IMR-90 (cell line): ENCODE measurements around the gene ARID4B. TPM values are rescaled to one million over a fixed set of nuclear protein-coding genes. Genes with fewer than 3 reads are reported as not detected.

Experiments used
- ATAC-seq: fragments of 200-7000 bp; cut with Tn5 transposase; 2 replicates; pipeline ENCODE4 v1.9.1; 2020; ENCODE audit warnings: low read depth, mild to moderate bottlenecking, moderate library complexity
- BruUV-seq: library from RNA; stranded (reverse); fragments of 400-500 nt; replicated peaks from 2 replicates; lab custom pipeline; 2021; lab: Mats Ljungman, UMichigan
- CTCF ChIA-PET: fragments of 300-600 bp; formaldehyde crosslinking; extraction: SDS; loops from one replicate; lab custom pipeline; 2021; ENCODE audit warnings: antibody characterized with exemption; lab: Yijun Ruan, JAX
- POLR2A ChIA-PET: fragments of 300-600 bp; sonication (Branson Sonifier 250); formaldehyde crosslinking; loops from one replicate; lab custom pipeline; 2022; ENCODE audit warnings: antibody characterized with exemption; ENCODE audit not compliant: unreplicated experiment; lab: Charles Lee
- DNase-seq: peaks from one replicate; pipeline ENCODE4 v3.0.0; 2013
- H2AFZ ChIP-seq: replicated peaks from 2 replicates; pipeline ENCODE3; 2013; ENCODE audit warnings: low read length, mild to moderate bottlenecking; ENCODE audit not compliant: poor library complexity
- H2AK5ac ChIP-seq: 2 replicates; pipeline ENCODE4 v1.6.1; 2013; ENCODE audit warnings: low read depth, low read length, inconsistent platforms
- H2AK9ac ChIP-seq: replicated peaks from 2 replicates; pipeline ENCODE3; 2013; ENCODE audit warnings: mild to moderate bottlenecking, low read depth, low read length, moderate library complexity; ENCODE audit not compliant: poor library complexity
- H2BK120ac ChIP-seq: 2 replicates; pipeline ENCODE4 v1.6.1; 2013; ENCODE audit warnings: low read depth, low read length, inconsistent platforms
- H2BK15ac ChIP-seq: 3 replicates; pipeline ENCODE4 v1.6.1; 2013; ENCODE audit warnings: low read depth, low read length, inconsistent platforms
- H2BK20ac ChIP-seq: 2 replicates; pipeline ENCODE4 v1.6.1; 2013; ENCODE audit warnings: low read depth, mild to moderate bottlenecking, inconsistent platforms, low read length, moderate library complexity
- H2BK5ac ChIP-seq: 2 replicates; pipeline ENCODE4 v1.6.1; 2013; ENCODE audit warnings: mild to moderate bottlenecking, low read depth, low read length, inconsistent platforms; ENCODE audit not compliant: poor library complexity, severe bottlenecking
- H3K14ac ChIP-seq: replicated peaks from 2 replicates; pipeline ENCODE4 v1.6.1; 2013; ENCODE audit warnings: low read depth, low read length, inconsistent platforms
- H3K18ac ChIP-seq: 2 replicates; pipeline ENCODE4 v1.6.1; 2013; ENCODE audit warnings: low read depth, low read length, control low read depth
- H3K23ac ChIP-seq: 2 replicates; pipeline ENCODE4 v1.6.1; 2013; ENCODE audit warnings: low read depth, low read length, inconsistent platforms
- H3K27ac ChIP-seq: 2 replicates; pipeline ENCODE4 v1.5.1; 2013; ENCODE audit warnings: mild to moderate bottlenecking, control low read depth, low read length; ENCODE audit not compliant: insufficient read depth
- H3K27me3 ChIP-seq: 2 replicates; pipeline ENCODE4 v1.6.1; 2013; ENCODE audit warnings: low read length; ENCODE audit not compliant: control insufficient read depth, insufficient read depth
- H3K36me3 ChIP-seq: 2 replicates; pipeline ENCODE4 v1.6.1; 2013; ENCODE audit warnings: low read length, mixed read lengths; ENCODE audit not compliant: control insufficient read depth, insufficient read depth
- H3K4ac ChIP-seq: 2 replicates; pipeline ENCODE4 v1.6.1; 2013; ENCODE audit warnings: low read depth, low read length, inconsistent platforms
- H3K4me1 ChIP-seq: 2 replicates; pipeline ENCODE4 v1.6.1; 2013; ENCODE audit warnings: low read length, mixed read lengths; ENCODE audit not compliant: control insufficient read depth, insufficient read depth
- H3K4me2 ChIP-seq: 2 replicates; pipeline ENCODE4 v1.6.1; 2013; ENCODE audit warnings: low read depth, mild to moderate bottlenecking, control low read depth, low read length, moderate library complexity
- H3K4me3 ChIP-seq: 2 replicates; pipeline ENCODE4 v1.5.1; 2013; ENCODE audit warnings: low read depth, mild to moderate bottlenecking, control low read depth, low read length, moderate library complexity; ENCODE audit not compliant: insufficient read depth
- H3K56ac ChIP-seq: 2 replicates; pipeline ENCODE4 v1.6.1; 2013; ENCODE audit warnings: low read length, inconsistent platforms; ENCODE audit not compliant: insufficient read depth; ENCODE audit errors: extremely low read depth
- H3K79me1 ChIP-seq, 2 experiments: 2 replicates each; pipeline ENCODE4 v1.6.1; 2013; ENCODE audit warnings: low read length in 2 of 2, inconsistent platforms in 1 of 2, low read depth in 1 of 2
- H3K9ac ChIP-seq: 2 replicates; pipeline ENCODE4 v1.6.1; 2013; ENCODE audit warnings: low read depth, low read length, control low read depth
- H3K9me1 ChIP-seq: 2 replicates; pipeline ENCODE4 v1.6.1; 2013; ENCODE audit warnings: low read length, inconsistent platforms; ENCODE audit not compliant: insufficient read depth
- H3K9me3 ChIP-seq: 2 replicates; pipeline ENCODE4 v1.6.1; 2013; ENCODE audit warnings: low read length; ENCODE audit not compliant: control insufficient read depth, insufficient read depth
- H4K20me1 ChIP-seq: 2 replicates; pipeline ENCODE4 v1.6.1; 2013; ENCODE audit warnings: low read length, inconsistent platforms; ENCODE audit not compliant: insufficient read depth
- H4K5ac ChIP-seq: 2 replicates; pipeline ENCODE4 v1.6.1; 2013; ENCODE audit warnings: mild to moderate bottlenecking, low read depth, low read length, control low read depth
- H4K8ac ChIP-seq, 2 experiments: 2 replicates each; pipeline ENCODE4 v1.6.1; 2013; ENCODE audit warnings: low read depth in 2 of 2, low read length in 2 of 2, control low read depth in 1 of 2, inconsistent platforms in 1 of 2
- H4K91ac ChIP-seq: 2 replicates; pipeline ENCODE4 v1.6.1; 2013; ENCODE audit warnings: low read depth, low read length, inconsistent platforms; ENCODE audit not compliant: insufficient read depth
- BHLHE40 ChIP-seq: fragments of 150-350 bp; IDR thresholded peaks from 2 replicates; pipeline ENCODE4 v1.6.1; 2016; ENCODE audit warnings: mild to moderate bottlenecking, low read depth, low read length
- CHD1 ChIP-seq: IDR thresholded peaks from 2 replicates; pipeline ENCODE4 v1.6.1; 2012; ENCODE audit warnings: low read depth, low read length, improper control_type of control experiment
- ELK1 ChIP-seq: fragments of 150-350 bp; IDR thresholded peaks from 2 replicates; pipeline ENCODE4 v1.6.1; 2016; ENCODE audit warnings: low read depth, mild to moderate bottlenecking, low read length, moderate library complexity, borderline replicate concordance
- FOS ChIP-seq: fragments of 150-350 bp; IDR thresholded peaks from 2 replicates; pipeline ENCODE4 v1.6.1; 2016; ENCODE audit warnings: low read depth, low read length
- MAZ ChIP-seq: IDR thresholded peaks from 2 replicates; pipeline ENCODE4 v1.6.1; 2012; ENCODE audit warnings: low read depth, mild to moderate bottlenecking, low read length, improper control_type of control experiment, moderate library complexity, borderline replicate concordance
- POLR2A ChIP-seq: IDR thresholded peaks from 2 replicates; pipeline ENCODE4 v1.6.1; 2012; ENCODE audit warnings: mild to moderate bottlenecking, low read depth, low read length
- RCOR1 ChIP-seq: IDR thresholded peaks from 2 replicates; pipeline ENCODE4 v1.6.1; 2012; ENCODE audit warnings: mild to moderate bottlenecking, low read length, improper control_type of control experiment; ENCODE audit not compliant: insufficient replicate concordance
- SMC3 ChIP-seq: fragments of 150-350 bp; IDR thresholded peaks from 2 replicates; pipeline ENCODE4 v1.6.1; 2016; ENCODE audit warnings: low read depth, mild to moderate bottlenecking, antibody characterized with exemption, low read length, moderate library complexity
- USF2 ChIP-seq: fragments of 150-350 bp; IDR thresholded peaks from 2 replicates; pipeline ENCODE4 v1.6.1; 2017; ENCODE audit warnings: mild to moderate bottlenecking, antibody characterized with exemption, low read length, low read depth
- WGBS, 2 experiments: methylation state at CpG; one replicate each; pipeline versions ENCODE4 v1.1.5 to v1.1.7; 2013; ENCODE audit warnings: missing lambda C conversion rate in 2 of 2; ENCODE audit not compliant: insufficient read length in 1 of 2; ENCODE audit errors: extremely low coverage in 2 of 2; 5-methylcytosine and 5-hydroxymethylcytosine counted together
- dilution Hi-C: fragments of 300-500 bp; cut with HindIII; formaldehyde crosslinking; loops from one replicate; pipeline ENCODE4 v1.14.3; 2018; ENCODE audit warnings: low sequenced_read_pairs; ENCODE audit not compliant: unreplicated experiment
- in situ Hi-C: fragments of 300-500 bp; cut with MboI; formaldehyde crosslinking; loops from 3 replicates; pipeline ENCODE4 v1.14.3; 2019; ENCODE audit warnings: low sequenced_read_pairs, inconsistent platforms, mixed read lengths
- intact Hi-C: fragments of 100-400 bp; cut with micrococcal nuclease; formaldehyde crosslinking; loops from 2 replicates; pipeline ENCODE4 v1.10.0; 2022
- polyA plus RNA-seq, 3 experiments: library from polyadenylated mRNA; depleted of rRNA; stranded (reverse); fragments of >200 nt; gene quantifications; 2 replicates each; pipeline ENCODE4 v1.2.3, GENCODE V29; 2012; ENCODE audit warnings: low replicate concordance in 1 of 3
- total RNA-seq: library from RNA; depleted of rRNA; stranded (reverse); fragments of >200 nt; gene quantifications from 2 replicates; pipeline ENCODE4 v1.2.3, GENCODE V29; 2012

ARID4B gene
- total and polyA plus RNA-seq, 2 of the 4 experiments (the other 2 are of a cell fraction), result 8.5 to 16.0 TPM

- no peak overlapping the region for H3K23ac ChIP-seq
- no peak overlapping the region for H3K4ac ChIP-seq
- no peak for ATAC-seq
- POLR2A ChIA-PET, result no interaction called here
- intact Hi-C loops, result no loop called here
- no TSS peak for BruUV-seq
- H4K8ac ChIP-seq, result no peak overlapping the region
- no peak overlapping the region for H2AK9ac ChIP-seq
- H3K18ac ChIP-seq, result no peak overlapping the region
- H4K5ac ChIP-seq, result no peak overlapping the region
- DNase-seq, result no peak
- TF ChIP-seq RCOR1 (no peak), USF2 (no peak), BHLHE40 (no peak), MAZ (no peak), POLR2A (no peak), ELK1 (no peak), SMC3 (no peak), FOS (no peak), CHD1 (no peak)
- H3K9ac ChIP-seq, result no peak overlapping the region
- WGBS, 2 experiments, result no CpG with 5 or more reads among the region's 4 CpGs
- H3K79me1 ChIP-seq, result peaks cover 26 to 61% of the 10 kb centered on the region in 2 experiments
- H2AK5ac ChIP-seq, result no peak overlapping the region
- no peaks in the 10 kb centered on the region for H3K27me3 ChIP-seq
- peaks cover 7% of the 10 kb centered on the region for H3K36me3 ChIP-seq
- H3K14ac ChIP-seq, result no peak overlapping the region
- H2BK20ac ChIP-seq, result no peak overlapping the region
- H2AFZ ChIP-seq, result no peak overlapping the region
- in situ Hi-C loops, result no loop called here
- H3K9me3 ChIP-seq, result no peaks in the 10 kb centered on the region
- no peak overlapping the region for H2BK15ac ChIP-seq
- peaks cover 59% of the 10 kb centered on the region for H4K20me1 ChIP-seq
- H3K9me1 ChIP-seq, result peaks cover 13% of the 10 kb centered on the region
- H3K4me1 ChIP-seq, result no peaks in the 10 kb centered on the region; the same call in 1 of the 2 replicates
- H3K27ac ChIP-seq, result no peak overlapping the region
- H3K4me2 ChIP-seq, result no peak overlapping the region
- dilution Hi-C loops, result no loop called here
- no peak overlapping the region for H3K4me3 ChIP-seq
- no peak overlapping the region for H3K56ac ChIP-seq
- H2BK120ac ChIP-seq, result no peak overlapping the region
- H4K91ac ChIP-seq, result no peak overlapping the region
- no peak overlapping the region for H2BK5ac ChIP-seq
- CTCF ChIA-PET, result no interaction called here
These were observed 66.7 kb downstream of the ARID4B start for GRCh38 chr1:235261243-235261642.
